GM10248 (cell line): ENCODE measurements around the gene ECE2.

ENCODE experiments used
- CTCF ChIA-PET: fragments of 300-600 bp; sonication (Branson Sonifier 250); formaldehyde crosslinking; extraction: SDS; loops from one replicate; lab custom pipeline; 2021; ENCODE audit warnings: antibody characterized with exemption; lab: Yijun Ruan, JAX
- POLR2A ChIA-PET: fragments of 350-650 bp; sonication (Branson Sonifier 250); formaldehyde crosslinking; extraction: SDS; loops from one replicate; lab custom pipeline; 2020; ENCODE audit warnings: antibody characterized with exemption; lab: Yijun Ruan, JAX
- DNase-seq: peaks from one replicate; pipeline ENCODE4 v3.0.0; 2012; ENCODE audit errors: extremely low spot score
- CTCF ChIP-seq: IDR thresholded peaks from 2 replicates; pipeline ENCODE4 v1.5.1; 2012; ENCODE audit warnings: mild to moderate bottlenecking, low read depth; ENCODE audit errors: extremely low read depth, missing control alignments, control extremely low read depth

ECE2 gene

GRCh38 chr3:184236033-184236410 is 39.8 kb upstream of the ECE2 start:
- ChIA-PET POLR2A (no interaction called here), CTCF (interaction anchor here (1.0 to 7.8 kb wide), 2 partner anchors 8 to 10 kb away, joined by 4 to 98 read pairs; partner anchors contain the start of gene VWA5B2)

GRCh38 chr3:184236636-184237035 is 39.2 kb upstream of the ECE2 start:
- ChIA-PET CTCF (interaction anchor here (1.0 to 7.8 kb wide), 4 partner anchors 9 to 14 kb away, joined by 3 to 98 read pairs (median 4); partner anchors contain the start of genes EEF1AKMT4 and VWA5B2), POLR2A (no interaction called here)
- DNase-seq = no peak
- TF ChIP-seq CTCF = no peak

More at GRCh38 chr3:184236033-184236410, 39.8 kb upstream of the ECE2 start:
- DNase-seq = no peak
- no peak for TF ChIP-seq CTCF

- DNase-seq = no peak
- POLR2A ChIA-PET = no interaction called here
- CTCF ChIA-PET = interaction anchor here (1.0 to 7.8 kb wide), 3 partner anchors 9 to 14 kb away, joined by 3 to 98 read pairs (median 3); partner anchors contain the start of genes EEF1AKMT4 and VWA5B2
- no peak for TF ChIP-seq CTCF
Observed at GRCh38 chr3:184237211-184237610, 38.6 kb upstream of the ECE2 start.

- no peak for TF ChIP-seq CTCF
- no peak for DNase-seq
- CTCF ChIA-PET = interaction anchor here (0.8 to 7.8 kb wide), 4 partner anchors 10 to 340 kb away, joined by 3 to 98 read pairs (median 3); partner anchors contain the start of genes EEF1AKMT4 and VWA5B2
- POLR2A ChIA-PET = no interaction called here
Observed at GRCh38 chr3:184237807-184238206, 38.0 kb upstream of the ECE2 start.

- ChIA-PET CTCF (interaction anchor here (0.8 to 7.8 kb wide), 4 partner anchors 10 to 341 kb away, joined by 3 to 98 read pairs (median 3); partner anchors contain the start of gene VWA5B2), POLR2A (no interaction called here)
- TF ChIP-seq CTCF = no peak
- DNase-seq = no peak
Observed at GRCh38 chr3:184238246-184238818, 37.5 kb upstream of the ECE2 start.

GRCh38 chr3:184239221-184239620 is 36.6 kb upstream of the ECE2 start:
- TF ChIP-seq CTCF = no peak
- POLR2A ChIA-PET = no interaction called here
- CTCF ChIA-PET = interaction anchor here (1.5 to 7.8 kb wide), 5 partner anchors 11 to 343 kb away, joined by 3 to 98 read pairs (median 7); partner anchors contain the start of genes EEF1AKMT4 and VWA5B2
- no peak for DNase-seq
